Loucy (cell line): ENCODE measurements around the gene ABCB1.
"Not testable (repeated sequence)": the region's sequence is repeated elsewhere in the genome, so short reads cannot be mapped to it uniquely, and the experiment has no call there.

Experiments
- H2AFZ ChIP-seq: fragments of 200-600 bp; sonication (generic); 2 replicates; pipeline ENCODE4 v1.6.0; 2016; ENCODE audit warnings: antibody characterized with exemption, mild to moderate bottlenecking, low read length, moderate library complexity
- H3F3A ChIP-seq: fragments of 200-600 bp; 2 replicates; pipeline ENCODE4 v1.6.0; 2016; ENCODE audit warnings: antibody characterized with exemption, low read depth, mild to moderate bottlenecking
- H3K27me3 ChIP-seq: fragments of 200-600 bp; sonication (generic); 2 replicates; pipeline ENCODE4 v1.6.1; 2014; ENCODE audit warnings: low read length, mild to moderate bottlenecking; ENCODE audit not compliant: insufficient read depth, poor library complexity, severe bottlenecking
- H3K36me3 ChIP-seq: fragments of 200-600 bp; sonication (generic); 2 replicates; pipeline ENCODE4 v1.6.1; 2016; ENCODE audit warnings: low read length; ENCODE audit not compliant: insufficient read depth
- H3K4me1 ChIP-seq: fragments of 200-600 bp; sonication (generic); 2 replicates; pipeline ENCODE4 v1.5.1; 2014; ENCODE audit warnings: low read length, mild to moderate bottlenecking; ENCODE audit not compliant: insufficient read depth, poor library complexity, severe bottlenecking
- H3K4me2 ChIP-seq: fragments of 200-600 bp; sonication (generic); 2 replicates; pipeline ENCODE4 v1.6.0; 2014; ENCODE audit warnings: antibody characterized with exemption, low read length, low read depth, mild to moderate bottlenecking; ENCODE audit not compliant: poor library complexity, severe bottlenecking
- H3K4me3 ChIP-seq: fragments of 200-600 bp; sonication (generic); 2 replicates; pipeline ENCODE4 v1.5.1; 2014; ENCODE audit warnings: low read length, mild to moderate bottlenecking, mixed read lengths; ENCODE audit not compliant: poor library complexity, severe bottlenecking
- H3K79me2 ChIP-seq: fragments of 200-600 bp; sonication (generic); 2 replicates; pipeline ENCODE4 v1.6.1; 2014; ENCODE audit warnings: low read length; ENCODE audit not compliant: insufficient read depth
- H3K9ac ChIP-seq: fragments of 200-600 bp; sonication (generic); 2 replicates; pipeline ENCODE4 v1.6.0; 2014; ENCODE audit warnings: mild to moderate bottlenecking, low read depth, low read length, moderate library complexity; ENCODE audit not compliant: poor library complexity, severe bottlenecking
- H3K9me2 ChIP-seq: fragments of 200-600 bp; sonication (generic); replicated peaks from 2 replicates; pipeline ENCODE4 v1.6.1; 2016; ENCODE audit warnings: low read depth, low read length, mixed read lengths
- H3K9me3 ChIP-seq: fragments of 200-600 bp; sonication (generic); 2 replicates; pipeline ENCODE4 v1.6.1; 2014; ENCODE audit warnings: mild to moderate bottlenecking, antibody characterized with exemption, low read length, low read depth; ENCODE audit not compliant: insufficient read depth
- H4K20me1 ChIP-seq: fragments of 200-600 bp; sonication (generic); 2 replicates; pipeline ENCODE4 v1.6.0; 2014; ENCODE audit warnings: antibody characterized with exemption, low read length, mild to moderate bottlenecking; ENCODE audit not compliant: insufficient read depth, poor library complexity, severe bottlenecking
- CTCF ChIP-seq: fragments of 200-600 bp; sonication (generic); conservative IDR thresholded peaks from 2 replicates; pipeline ENCODE4 v1.5.1; 2014; ENCODE audit warnings: mild to moderate bottlenecking, antibody characterized with exemption, low read length
- EZH2phosphoT487 ChIP-seq: fragments of 200-600 bp; IDR thresholded peaks from 2 replicates; pipeline ENCODE4 v1.6.1; 2018; ENCODE audit warnings: antibody characterized with exemption, mild to moderate bottlenecking, moderate library complexity, borderline replicate concordance

Gene ABCB1

GRCh38 chr7:87464830-87465533, 135.7 kb downstream of the ABCB1 start:
- not testable (repeated sequence) for H3K4me1 ChIP-seq, H3K9me3 ChIP-seq, H3K79me2 ChIP-seq, H2AFZ ChIP-seq, H3K4me2 ChIP-seq, H4K20me1 ChIP-seq, H3K4me3 ChIP-seq, H3K27me3 ChIP-seq, H3K9ac ChIP-seq, H3F3A ChIP-seq, H3K9me2 ChIP-seq, H3K36me3 ChIP-seq

- no peaks in the 10 kb centered on the region for H4K20me1 ChIP-seq
Observed at GRCh38 chr7:87463982-87464381, 136.7 kb downstream of the ABCB1 start.

GRCh38 chr7:87460444-87460843, 140.2 kb downstream of the ABCB1 start:
- H4K20me1 ChIP-seq, H3K36me3 ChIP-seq, H3K4me3 ChIP-seq: not testable (repeated sequence)

More at GRCh38 chr7:87463982-87464381, 136.7 kb downstream of the ABCB1 start:
- Histone ChIP-seq H3F3A (no peaks in the 10 kb centered on the region), H3K9ac (no peak overlapping the region), H3K36me3 (no peaks in the 10 kb centered on the region), H2AFZ (no peak overlapping the region), H3K9me2 (no peaks in the 10 kb centered on the region), H3K9me3 (no peaks in the 10 kb centered on the region), H3K27me3 (no peaks in the 10 kb centered on the region), H3K79me2 (no peaks in the 10 kb centered on the region), H3K4me3 (no peak overlapping the region), H3K4me2 (no peak overlapping the region), H3K4me1 (no peaks in the 10 kb centered on the region)
- TF ChIP-seq EZH2phosphoT487 (no peak), CTCF (no peak)

GRCh38 chr7:87459941-87460340, 140.7 kb downstream of the ABCB1 start:
- H3K9me3 ChIP-seq: no peaks in the 10 kb centered on the region
- TF ChIP-seq EZH2phosphoT487 (no peak), CTCF (no peak)
- no peaks in the 10 kb centered on the region for H3F3A ChIP-seq
- H3K36me3 ChIP-seq: no peaks in the 10 kb centered on the region
- H3K9me2 ChIP-seq: no peaks in the 10 kb centered on the region
- H3K9ac ChIP-seq: no peak overlapping the region
- no peak overlapping the region for H3K4me2 ChIP-seq
- no peak overlapping the region for H2AFZ ChIP-seq
- H3K79me2 ChIP-seq: no peaks in the 10 kb centered on the region
- H4K20me1 ChIP-seq: no peaks in the 10 kb centered on the region
- H3K4me1 ChIP-seq: no peaks in the 10 kb centered on the region
- H3K27me3 ChIP-seq: no peaks in the 10 kb centered on the region
- no peak overlapping the region for H3K4me3 ChIP-seq

More at GRCh38 chr7:87460444-87460843, 140.2 kb downstream of the ABCB1 start:
- H3F3A ChIP-seq, H3K4me2 ChIP-seq, H3K9me3 ChIP-seq, H3K9ac ChIP-seq, H3K4me1 ChIP-seq, H3K27me3 ChIP-seq, H2AFZ ChIP-seq, H3K79me2 ChIP-seq, H3K9me2 ChIP-seq: not testable (repeated sequence)
